ENCODE results near the gene LMLN. TPM values are rescaled to one million over a fixed set of nuclear protein-coding genes. Genes with fewer than 3 reads are reported as not detected.
A peak's percentile ranks its signal among the peaks of the same experiment; 100 is the strongest.
"Not testable (repeated sequence)": the region's sequence is repeated elsewhere in the genome, so short reads cannot be mapped to it uniquely, and the experiment has no call there.

LMLN gene
- total RNA-seq: 3.4 TPM

DNA sequence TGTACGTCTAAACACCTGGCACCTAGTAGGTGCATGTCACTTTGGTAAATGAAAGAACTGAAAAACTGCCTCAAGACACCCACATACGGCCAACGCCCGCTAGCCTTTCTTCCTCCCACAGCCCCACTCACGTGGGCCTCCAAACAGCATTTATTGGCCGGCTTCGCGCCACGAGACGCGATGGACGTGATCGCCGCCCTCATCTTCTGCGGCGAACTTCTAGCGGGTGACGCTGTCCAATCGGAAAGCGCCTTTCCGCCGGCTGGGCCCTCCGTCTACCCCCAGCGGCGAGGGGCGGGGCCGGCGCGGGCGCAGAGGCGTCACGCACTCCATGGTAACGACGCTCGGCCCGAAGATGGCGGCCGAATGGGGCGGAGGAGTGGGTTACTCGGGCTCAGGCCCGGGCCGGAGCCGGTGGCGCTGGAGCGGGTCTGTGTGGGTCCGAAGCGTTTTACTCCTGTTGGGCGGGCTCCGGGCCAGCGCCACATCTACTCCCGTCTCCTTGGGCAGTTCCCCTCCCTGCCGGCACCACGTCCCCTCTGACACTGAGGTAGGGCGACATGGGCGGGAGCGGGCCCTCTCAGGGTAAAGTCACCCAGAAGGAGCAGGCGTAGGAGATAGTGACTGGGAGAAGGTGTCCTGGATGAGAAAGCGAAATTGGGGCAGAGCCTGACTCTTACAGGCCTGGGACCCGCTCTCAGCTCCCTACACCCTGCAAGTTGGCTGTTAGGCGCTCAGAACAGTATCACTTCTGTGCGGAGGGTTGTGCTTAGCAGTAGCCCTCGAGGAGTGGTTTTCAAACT is at the start of gene LMLN:
Gene LMLN (plus strand): TSS at position 327 of the 803 bp plus-strand sequence. CDS start 29 bp downstream, at position 356.
- peaks cover 50% of the 10 kb centered on the region for H3K4me1 ChIP-seq (ENCODE audit: insufficient read depth, low read length)
- no peaks in the 10 kb centered on the region for H3K27me3 ChIP-seq (ENCODE audit: insufficient read depth, low read length)
- H3K9me3 ChIP-seq (ENCODE audit: low read depth, low read length): no peaks in the 10 kb centered on the region
- peak within 1 kb of the TSS; percentile 77 for H3K4me3 ChIP-seq (ENCODE audit: low read length)

GRCh38 chr3:197912741-197913476 is 47.1 kb upstream of the LMLN start:
- no peaks in the 10 kb centered on the region for H3K4me1 ChIP-seq (ENCODE audit: insufficient read depth, low read length)
- no peak overlapping the region for H3K4me3 ChIP-seq (ENCODE audit: low read length)
- no peaks in the 10 kb centered on the region for H3K9me3 ChIP-seq (ENCODE audit: low read depth, low read length)
- H3K27me3 ChIP-seq (ENCODE audit: insufficient read depth, low read length): no peaks in the 10 kb centered on the region

- H3K9me3 ChIP-seq (ENCODE audit: low read depth, low read length): no peaks in the 10 kb centered on the region
These were observed 46.2 kb upstream of the LMLN start for GRCh38 chr3:197913641-197914380.

DNA sequence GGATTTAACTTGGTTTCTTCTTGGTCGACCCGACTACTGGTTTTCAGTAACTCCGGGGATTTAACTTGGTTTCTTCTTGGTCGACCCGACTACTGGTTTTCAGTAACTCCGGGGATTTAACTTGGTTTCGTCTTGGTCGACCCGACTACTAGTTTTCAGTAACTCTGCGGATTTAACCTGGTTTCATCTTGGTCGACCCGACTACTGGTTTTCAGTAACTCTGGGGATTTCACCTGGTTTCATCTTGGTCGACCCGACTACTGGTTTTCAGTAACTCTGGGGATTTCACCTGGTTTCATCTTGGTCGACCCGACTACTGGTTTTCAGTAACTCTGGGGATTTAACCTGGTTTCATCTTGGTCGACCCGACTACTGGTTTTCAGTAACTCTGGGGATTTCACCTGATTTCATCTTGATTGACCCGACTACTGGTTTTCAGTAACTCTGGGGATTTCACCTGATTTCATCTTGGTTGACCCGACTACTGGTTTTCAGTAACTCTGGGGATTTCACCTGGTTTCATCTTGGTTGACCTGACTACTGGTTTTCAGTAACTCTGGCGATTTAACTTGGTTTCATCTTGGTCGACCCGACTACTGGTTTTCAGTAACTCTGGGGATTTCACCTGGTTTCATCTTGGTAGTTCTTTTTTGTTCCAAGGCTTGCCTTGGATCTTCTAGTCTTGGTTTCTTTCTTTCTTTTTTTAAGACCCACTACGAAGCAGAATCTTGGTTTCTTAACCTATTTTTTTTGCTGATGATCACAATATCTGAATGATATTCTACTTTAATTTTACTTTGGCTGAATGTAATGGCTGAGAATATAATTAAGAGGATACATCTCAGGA is 38.4 kb upstream of the LMLN start:
- not testable (repeated sequence) for H3K9me3 ChIP-seq (ENCODE audit: low read depth, low read length); H3K4me3 ChIP-seq (ENCODE audit: low read length); H3K27me3 ChIP-seq (ENCODE audit: insufficient read depth, low read length); H3K4me1 ChIP-seq (ENCODE audit: insufficient read depth, low read length)

More at GRCh38 chr3:197913641-197914380, 46.2 kb upstream of the LMLN start:
- Histone ChIP-seq H3K27me3 (ENCODE audit: insufficient read depth, low read length) (no peaks in the 10 kb centered on the region), H3K4me1 (ENCODE audit: insufficient read depth, low read length) (no peaks in the 10 kb centered on the region), H3K4me3 (ENCODE audit: low read length) (no peak overlapping the region)

DNA sequence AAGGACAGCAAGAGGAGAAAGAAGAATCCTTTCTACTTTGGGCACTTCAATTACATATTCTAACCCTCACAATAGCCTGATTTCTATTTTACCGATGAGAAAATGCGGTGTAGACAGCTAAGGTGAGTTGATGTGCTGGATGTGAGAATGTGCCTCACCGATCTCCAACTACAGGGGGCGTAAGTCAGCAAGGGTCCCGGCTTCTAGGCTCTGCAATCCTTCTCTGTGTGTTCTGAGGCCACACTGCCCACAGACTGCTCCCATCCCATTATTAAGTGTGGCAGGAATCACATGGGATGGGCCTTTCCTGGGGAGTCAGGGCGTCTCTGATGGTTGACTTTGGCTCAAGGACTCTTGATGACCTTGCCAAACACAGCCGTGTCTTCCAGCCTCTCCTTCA is 33.6 kb upstream of the LMLN start:
- H3K27me3 ChIP-seq (ENCODE audit: insufficient read depth, low read length): no peaks in the 10 kb centered on the region
- no peaks in the 10 kb centered on the region for H3K9me3 ChIP-seq (ENCODE audit: low read depth, low read length)
- no peaks in the 10 kb centered on the region for H3K4me1 ChIP-seq (ENCODE audit: insufficient read depth, low read length)
- H3K4me3 ChIP-seq (ENCODE audit: low read length): no peak overlapping the region

DNA sequence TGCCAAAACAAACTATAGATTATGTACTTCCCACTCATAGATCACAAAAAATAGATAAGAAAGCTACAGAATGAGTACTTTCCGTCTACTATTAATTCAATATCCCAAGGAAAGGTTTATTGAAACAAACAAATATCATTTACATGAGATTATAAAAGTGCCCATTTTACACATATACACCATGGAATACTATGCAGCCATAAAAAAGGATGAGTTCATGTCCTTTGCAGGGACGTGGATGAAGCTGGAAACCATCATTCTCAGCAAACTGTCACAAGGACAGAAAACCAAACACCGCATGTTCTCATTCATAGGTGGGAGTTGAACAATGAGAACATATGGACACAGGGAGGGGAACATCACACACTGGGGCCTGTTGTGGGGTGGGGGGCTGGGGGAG is 32.4 kb upstream of the LMLN start:
- not testable (repeated sequence) for H3K4me1 ChIP-seq (ENCODE audit: insufficient read depth, low read length); H3K9me3 ChIP-seq (ENCODE audit: low read depth, low read length); H3K4me3 ChIP-seq (ENCODE audit: low read length); H3K27me3 ChIP-seq (ENCODE audit: insufficient read depth, low read length)

DNA sequence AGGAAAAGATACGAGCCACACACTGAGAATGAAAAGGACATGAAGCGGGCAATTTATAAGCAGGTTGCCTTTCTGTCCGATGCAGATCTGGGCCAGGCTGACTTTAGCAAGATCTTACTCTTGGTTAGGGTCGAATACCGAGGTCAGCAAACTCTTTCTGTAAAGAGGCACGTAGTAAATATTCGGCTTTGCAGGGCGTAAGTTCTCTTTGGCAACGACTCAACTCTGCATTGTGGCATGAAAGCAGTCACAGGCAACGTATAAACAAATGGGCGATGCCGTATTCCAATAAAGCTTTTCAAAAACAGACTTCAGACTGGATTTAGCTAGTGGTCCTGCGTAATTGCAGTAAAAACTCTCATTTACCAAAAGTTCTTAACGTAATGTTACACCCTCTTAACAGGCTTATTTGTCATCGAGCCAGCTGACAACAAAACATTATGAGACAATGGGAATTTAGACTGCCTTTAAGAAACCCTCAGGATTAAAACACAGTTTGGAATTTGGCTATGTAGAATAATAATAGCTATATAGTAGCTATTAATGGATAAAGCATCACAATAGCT is 23.1 kb upstream of the LMLN start:
- no peak overlapping the region for H3K4me3 ChIP-seq (ENCODE audit: low read length)
- H3K4me1 ChIP-seq (ENCODE audit: insufficient read depth, low read length): no peaks in the 10 kb centered on the region
- H3K9me3 ChIP-seq (ENCODE audit: low read depth, low read length): no peaks in the 10 kb centered on the region
- H3K27me3 ChIP-seq (ENCODE audit: insufficient read depth, low read length): no peaks in the 10 kb centered on the region

- no peaks in the 10 kb centered on the region for H3K9me3 ChIP-seq (ENCODE audit: low read depth, low read length)
- H3K27me3 ChIP-seq (ENCODE audit: insufficient read depth, low read length): no peaks in the 10 kb centered on the region
- H3K4me3 ChIP-seq (ENCODE audit: low read length): no peak overlapping the region
- no peaks in the 10 kb centered on the region for H3K4me1 ChIP-seq (ENCODE audit: insufficient read depth, low read length)
These were observed 19.2 kb upstream of the LMLN start for GRCh38 chr3:197940745-197941384.

- H3K27me3 ChIP-seq (ENCODE audit: insufficient read depth, low read length): no peaks in the 10 kb centered on the region
- no peaks in the 10 kb centered on the region for H3K4me1 ChIP-seq (ENCODE audit: insufficient read depth, low read length)
- no peaks in the 10 kb centered on the region for H3K9me3 ChIP-seq (ENCODE audit: low read depth, low read length)
- no peak overlapping the region for H3K4me3 ChIP-seq (ENCODE audit: low read length)
These were observed 17.0 kb upstream of the LMLN start for GRCh38 chr3:197942956-197943556.

GRCh38 chr3:197949191-197949777 is 10.7 kb upstream of the LMLN start:
- H3K4me3 ChIP-seq (ENCODE audit: low read length): peak overlapping the region; percentile 99

GRCh38 chr3:197949778-197950676 is 10.0 kb upstream of the LMLN start, which contains the start of gene RPL35A:
TSS of gene RPL35A (plus strand) at chr3:197950190. CDS start at chr3:197950968, 778 bp downstream.
- H3K27me3 ChIP-seq (ENCODE audit: insufficient read depth, low read length): no peaks in the 10 kb centered on the region
- peaks cover 38% of the 10 kb centered on the region for H3K4me1 ChIP-seq (ENCODE audit: insufficient read depth, low read length)
- no peaks in the 10 kb centered on the region for H3K9me3 ChIP-seq (ENCODE audit: low read depth, low read length)
- H3K4me3 ChIP-seq (ENCODE audit: low read length): peak within 1 kb of the TSS; percentile 99

More at GRCh38 chr3:197949191-197949777, 10.7 kb upstream of the LMLN start:
- no peaks in the 10 kb centered on the region for H3K9me3 ChIP-seq (ENCODE audit: low read depth, low read length)
- peaks cover 38% of the 10 kb centered on the region for H3K4me1 ChIP-seq (ENCODE audit: insufficient read depth, low read length)
- no peaks in the 10 kb centered on the region for H3K27me3 ChIP-seq (ENCODE audit: insufficient read depth, low read length)

DNA sequence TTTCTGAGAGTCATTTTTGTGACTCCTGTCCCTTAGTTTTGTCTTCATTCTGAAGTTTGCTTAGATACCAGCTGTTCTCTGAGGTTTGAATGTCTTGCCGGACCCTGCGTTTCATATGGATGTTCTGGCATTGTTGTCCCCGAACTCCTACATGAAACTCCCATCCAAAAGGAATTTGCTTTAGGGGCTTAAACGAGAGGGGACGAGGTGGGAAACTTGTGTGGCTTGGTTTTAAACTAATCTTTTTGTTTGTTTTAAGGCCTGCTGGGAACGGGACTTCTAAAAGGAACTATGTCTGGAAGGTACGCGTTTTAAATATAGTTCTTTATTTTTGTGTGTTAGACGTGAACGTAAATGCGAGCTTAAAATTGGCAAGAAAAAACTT is 9.3 kb upstream of the LMLN start:
- no peaks in the 10 kb centered on the region for H3K9me3 ChIP-seq (ENCODE audit: low read depth, low read length)
- peaks cover 38% of the 10 kb centered on the region for H3K4me1 ChIP-seq (ENCODE audit: insufficient read depth, low read length)
- H3K27me3 ChIP-seq (ENCODE audit: insufficient read depth, low read length): no peaks in the 10 kb centered on the region
- H3K4me3 ChIP-seq (ENCODE audit: low read length): peak overlapping the region; percentile 99

All from mononuclear cell (primary cell).